Adrenal gland (tissue), 5 donors: ENCODE results near the gene TMEM184B.

Experiments
- POLR2A ChIP-seq, 2 donors: fragments of 450-650 bp; IDR thresholded peaks; one replicate each; pipeline ENCODE4 v1.6.1; 2017; ENCODE audit warnings: antibody characterized with exemption in 2 of 2, mild to moderate bottlenecking in 2 of 2, moderate library complexity in 1 of 2
- TF ChIP-seq, protein P1 (sequence below), 6 experiments: fragments of 450-650 bp in 4 of 6; fragments of 200-600 bp in 2 of 6; sonication (generic) in 1 of 6; IDR thresholded peaks; 1 replicate in 5 of 6; 2 replicates in 1 of 6; pipeline versions ENCODE4 v1.5.1 to v1.8.0; 2016 to 2021; ENCODE audit warnings: antibody characterized with exemption in 6 of 6, mild to moderate bottlenecking in 2 of 6, moderate library complexity in 1 of 6
- donor health status: DM: no; HTN: no; CAD: no.

DNA sequence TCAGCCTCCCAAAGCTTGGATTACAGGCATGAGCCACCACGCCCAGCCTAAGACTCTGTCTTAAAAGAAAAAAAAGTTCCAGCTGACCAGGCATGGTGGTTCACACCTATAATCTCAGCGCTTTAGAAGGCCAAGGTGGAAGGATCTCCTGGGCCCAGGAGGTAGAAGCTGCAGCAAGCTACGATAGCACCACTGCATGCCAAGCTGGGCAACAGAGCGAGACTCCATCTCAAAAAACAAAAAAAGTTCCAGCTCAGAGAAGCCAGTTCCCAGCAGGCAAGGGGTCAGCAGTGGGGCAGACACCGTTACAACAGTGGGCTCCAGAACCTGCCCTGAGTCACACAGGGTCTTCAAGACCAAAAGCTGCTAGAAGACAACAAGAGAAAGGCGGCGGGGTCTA lies 3.3 kb downstream of the TMEM184B start:
- TF ChIP-seq, protein P1, sequence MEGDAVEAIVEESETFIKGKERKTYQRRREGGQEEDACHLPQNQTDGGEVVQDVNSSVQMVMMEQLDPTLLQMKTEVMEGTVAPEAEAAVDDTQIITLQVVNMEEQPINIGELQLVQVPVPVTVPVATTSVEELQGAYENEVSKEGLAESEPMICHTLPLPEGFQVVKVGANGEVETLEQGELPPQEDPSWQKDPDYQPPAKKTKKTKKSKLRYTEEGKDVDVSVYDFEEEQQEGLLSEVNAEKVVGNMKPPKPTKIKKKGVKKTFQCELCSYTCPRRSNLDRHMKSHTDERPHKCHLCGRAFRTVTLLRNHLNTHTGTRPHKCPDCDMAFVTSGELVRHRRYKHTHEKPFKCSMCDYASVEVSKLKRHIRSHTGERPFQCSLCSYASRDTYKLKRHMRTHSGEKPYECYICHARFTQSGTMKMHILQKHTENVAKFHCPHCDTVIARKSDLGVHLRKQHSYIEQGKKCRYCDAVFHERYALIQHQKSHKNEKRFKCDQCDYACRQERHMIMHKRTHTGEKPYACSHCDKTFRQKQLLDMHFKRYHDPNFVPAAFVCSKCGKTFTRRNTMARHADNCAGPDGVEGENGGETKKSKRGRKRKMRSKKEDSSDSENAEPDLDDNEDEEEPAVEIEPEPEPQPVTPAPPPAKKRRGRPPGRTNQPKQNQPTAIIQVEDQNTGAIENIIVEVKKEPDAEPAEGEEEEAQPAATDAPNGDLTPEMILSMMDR (IDR thresholded peaks at IDR 0.05): no peak
- no peak for TF ChIP-seq POLR2A (IDR thresholded peaks at IDR 0.05)
